ENCODE data around the gene NTRK1.

GRCh38 chr1:156908541-156908940, 47.9 kb downstream of the NTRK1 start:
- TF ChIP-seq CTCF (IDR thresholded peaks at IDR 0.05) (no peak), EZH2 (IDR thresholded peaks at IDR 0.05; ENCODE audit: borderline replicate concordance, insufficient read depth, low read depth, low read length, poor library complexity, severe bottlenecking) (no peak)

Measured in B cell (primary cell).